PC-9 (cell line): ENCODE results near the gene ARL10. TPM values are rescaled to one million over a fixed set of nuclear protein-coding genes. Genes with fewer than 3 reads are reported as not detected.
A peak's percentile ranks its signal among the peaks of the same experiment; 100 is the strongest.

Experiments
- BruUV-seq: library from RNA; stranded (reverse); fragments of 400-500 nt; replicated peaks from 2 replicates; lab custom pipeline; 2021; lab: Mats Ljungman, UMichigan
- CTCF ChIA-PET: fragments of 300-600 bp; sonication (Branson Sonifier 250); formaldehyde crosslinking; loops from one replicate; lab custom pipeline; 2022; ENCODE audit warnings: antibody characterized with exemption; lab: Charles Lee
- POLR2A ChIA-PET: fragments of 300-600 bp; sonication (Branson Sonifier 250); formaldehyde crosslinking; loops from one replicate; lab custom pipeline; 2022; ENCODE audit warnings: antibody characterized with exemption; ENCODE audit not compliant: unreplicated experiment; lab: Charles Lee
- DNase-seq, 2 experiments: peaks; one replicate each; pipeline versions ENCODE4 v3.0.0 to v3.0.0-alpha.2; 2015 to 2022; ENCODE audit warnings: mixed read lengths in 1 of 2
- H2AFZ ChIP-seq: fragments of 200-600 bp; sonication (generic); 2 replicates; pipeline ENCODE4 v1.8.1; 2017; ENCODE audit warnings: antibody characterized with exemption
- H3F3A ChIP-seq: fragments of 200-600 bp; sonication (generic); 2 replicates; pipeline ENCODE4 v1.8.1; 2017; ENCODE audit warnings: antibody characterized with exemption, mild to moderate bottlenecking, low read depth; ENCODE audit not compliant: insufficient read depth
- H3K27ac ChIP-seq: fragments of 200-600 bp; sonication (generic); 2 replicates; pipeline ENCODE4 v1.6.1; 2016; ENCODE audit warnings: mixed run types
- H3K27me3 ChIP-seq: fragments of 200-600 bp; sonication (generic); 2 replicates; pipeline ENCODE4 v1.6.1; 2016; ENCODE audit warnings: low read depth, mixed run types; ENCODE audit not compliant: insufficient read depth
- H3K36me3 ChIP-seq: fragments of 200-600 bp; sonication (generic); 2 replicates; pipeline ENCODE4 v1.6.1; 2016; ENCODE audit warnings: low read depth, mixed run types
- H3K4me1 ChIP-seq: fragments of 200-600 bp; sonication (generic); replicated peaks from 2 replicates; pipeline ENCODE4 v1.6.1; 2016; ENCODE audit warnings: mixed run types; ENCODE audit not compliant: insufficient read depth
- H3K4me2 ChIP-seq: fragments of 200-600 bp; sonication (generic); 2 replicates; pipeline ENCODE4 v1.6.1; 2017; ENCODE audit warnings: mixed run types
- H3K4me3 ChIP-seq: fragments of 200-600 bp; sonication (generic); 2 replicates; pipeline ENCODE4 v1.6.1; 2016; ENCODE audit warnings: mixed run types
- H3K79me2 ChIP-seq: fragments of 200-600 bp; sonication (generic); 2 replicates; pipeline ENCODE4 v1.6.1; 2017; ENCODE audit warnings: low read depth, mixed run types
- H3K9me2 ChIP-seq: fragments of 200-600 bp; sonication (generic); 2 replicates; pipeline ENCODE4 v1.8.1; 2017; ENCODE audit warnings: mild to moderate bottlenecking; ENCODE audit not compliant: insufficient read depth
- H3K9me3 ChIP-seq: fragments of 200-600 bp; sonication (generic); 2 replicates; pipeline ENCODE4 v1.8.1; 2016; ENCODE audit warnings: low read depth; ENCODE audit not compliant: insufficient read depth
- H4K20me1 ChIP-seq: fragments of 200-600 bp; sonication (generic); 2 replicates; pipeline ENCODE4 v1.8.1; 2017; ENCODE audit not compliant: insufficient read depth
- CTCF ChIP-seq: fragments of 200-600 bp; sonication (generic); conservative IDR thresholded peaks from 2 replicates; pipeline ENCODE4 v1.6.1; 2017; ENCODE audit warnings: mixed run types, antibody characterized with exemption, mild to moderate bottlenecking, moderate library complexity
- EZH2 ChIP-seq: fragments of 200-600 bp; sonication (generic); IDR thresholded peaks from 2 replicates; pipeline ENCODE4 v1.8.0; 2017; ENCODE audit warnings: antibody characterized with exemption, low read depth
- intact Hi-C: fragments of 100-400 bp; cut with micrococcal nuclease; formaldehyde crosslinking; loops from one replicate; pipeline ENCODE4 v1.10.0; 2022; ENCODE audit not compliant: unreplicated experiment
- total RNA-seq: library from RNA; stranded (reverse); gene quantifications from 2 replicates; pipeline ENCODE4 v1.2.3, GENCODE V29; 2021

The ARL10 gene
- total RNA-seq, 1 experiment from 2014 or later, result 0.85 TPM

DNA sequence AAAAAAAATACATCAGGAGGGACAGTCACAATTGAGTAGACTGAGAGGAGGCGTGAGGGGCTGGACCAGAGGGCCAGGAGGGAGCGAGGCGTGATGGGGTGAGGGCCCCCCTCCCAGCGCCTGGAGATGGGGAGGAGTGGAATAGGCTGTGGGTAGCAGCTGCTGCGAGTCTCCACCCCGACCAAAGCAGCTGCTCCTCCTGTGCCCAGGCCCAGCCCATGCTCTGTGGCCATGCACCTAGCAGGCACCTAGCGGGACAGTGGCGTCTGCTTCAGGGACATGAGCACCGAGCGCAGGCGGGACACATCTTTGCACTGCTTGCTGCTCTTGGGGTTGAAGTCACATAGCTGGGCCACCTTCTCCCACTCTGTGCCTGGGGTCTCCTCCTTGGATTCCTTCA, 27.2 kb downstream of the ARL10 start:
- POLR2A ChIA-PET, result no interaction called here
- peaks cover 25% of the 10 kb centered on the region for H3F3A ChIP-seq
- DNase-seq, result peak in 1 of 2 experiments; percentile 17
- BruUV-seq, result no TSS peak
- intact Hi-C loops, result no loop called here
- H3K4me3 ChIP-seq, result no peak overlapping the region
- CTCF ChIA-PET, result interaction anchor here (0.5 kb wide), 1 partner anchor 883 kb away, joined by 3 read pairs; no protein-coding TSS in a partner anchor
- H3K9me3 ChIP-seq, result no peaks in the 10 kb centered on the region
- H3K27ac ChIP-seq, result no peak overlapping the region
- H3K4me1 ChIP-seq, result peaks cover 7% of the 10 kb centered on the region
- H3K9me2 ChIP-seq, result no peaks in the 10 kb centered on the region
- H4K20me1 ChIP-seq, result no peaks in the 10 kb centered on the region
- H2AFZ ChIP-seq, result no peak overlapping the region
- H3K79me2 ChIP-seq, result peaks cover 17% of the 10 kb centered on the region
- H3K27me3 ChIP-seq, result no peaks in the 10 kb centered on the region
- no peaks in the 10 kb centered on the region for H3K36me3 ChIP-seq
- no peak overlapping the region for H3K4me2 ChIP-seq
- no peak for TF ChIP-seq CTCF
- TF ChIP-seq EZH2, result no peak

GRCh38 chr5:176394096-176394495, 28.8 kb downstream of the ARL10 start:
- Histone ChIP-seq H2AFZ (no peak overlapping the region), H3F3A (peaks cover 25% of the 10 kb centered on the region), H3K9me3 (no peaks in the 10 kb centered on the region), H3K27me3 (no peaks in the 10 kb centered on the region), H3K36me3 (no peaks in the 10 kb centered on the region), H3K27ac (no peak overlapping the region), H3K79me2 (peaks cover 9% of the 10 kb centered on the region; the same call in 1 of the 2 replicates), H4K20me1 (no peaks in the 10 kb centered on the region), H3K4me1 (peaks cover 7% of the 10 kb centered on the region), H3K4me2 (no peak overlapping the region), H3K9me2 (no peaks in the 10 kb centered on the region), H3K4me3 (no peak overlapping the region)
- no TSS peak for BruUV-seq
- no peak for DNase-seq
- no peak for TF ChIP-seq EZH2
- TF ChIP-seq CTCF, result no peak
- CTCF ChIA-PET, result no interaction called here
- POLR2A ChIA-PET, result interaction anchor here (0.7 kb wide), 1 partner anchor 42 kb away, joined by 3 read pairs; no protein-coding TSS in a partner anchor
- intact Hi-C loops, result no loop called here

DNA sequence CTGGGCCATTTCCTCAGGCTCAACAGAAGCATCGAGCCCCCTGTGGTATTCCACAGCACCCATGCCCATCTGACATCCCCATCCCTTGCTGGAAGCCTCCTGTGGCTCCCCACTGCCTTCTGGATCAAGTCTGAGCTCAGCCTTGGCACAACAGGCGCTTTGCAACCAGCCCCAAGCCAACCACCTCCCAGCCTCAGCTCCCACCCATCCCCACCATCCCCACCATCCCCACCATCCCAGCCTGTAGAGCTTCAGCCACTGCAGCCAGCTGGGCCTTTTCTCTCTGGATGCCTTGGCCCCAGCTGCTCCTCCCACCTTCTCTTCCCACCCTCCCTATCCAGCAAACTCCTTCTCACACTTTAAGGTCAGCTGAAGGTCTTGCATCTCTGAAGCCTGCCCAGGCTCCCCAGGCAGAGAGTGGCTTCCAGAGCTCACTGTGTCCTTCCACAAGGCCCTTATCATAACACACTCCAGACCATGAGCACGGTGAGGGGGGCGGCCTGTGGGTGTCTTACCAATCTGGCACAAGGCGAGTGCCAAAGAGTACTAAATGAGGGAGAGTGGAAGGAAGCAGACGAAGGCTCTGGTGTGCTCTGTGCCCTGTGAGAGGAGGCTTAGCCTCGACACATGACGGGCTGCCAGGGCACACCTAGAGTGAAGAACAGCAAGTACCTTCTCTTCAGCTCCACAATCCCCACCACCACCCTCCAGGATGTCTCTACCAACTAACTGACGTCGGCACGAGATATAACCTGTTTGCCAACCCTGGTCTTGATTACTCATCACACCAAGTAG, 29.8 kb downstream of the ARL10 start:
- no peaks in the 10 kb centered on the region for H3K36me3 ChIP-seq
- H2AFZ ChIP-seq, result no peak overlapping the region
- no peaks in the 10 kb centered on the region for H3K9me3 ChIP-seq
- TF ChIP-seq EZH2, result no peak
- no peak for TF ChIP-seq CTCF
- no peak overlapping the region for H3K4me3 ChIP-seq
- peaks cover 1% of the 10 kb centered on the region; the same call in 1 of the 2 replicates for H3K4me1 ChIP-seq
- no peaks in the 10 kb centered on the region for H3K27me3 ChIP-seq
- BruUV-seq, result no TSS peak
- no peaks in the 10 kb centered on the region for H3K9me2 ChIP-seq
- no peaks in the 10 kb centered on the region for H4K20me1 ChIP-seq
- no peak overlapping the region for H3K27ac ChIP-seq
- CTCF ChIA-PET, result no interaction called here
- H3K79me2 ChIP-seq, result 0 out of 2 replicates have a peak, but pooled peaks cover 4% of the 10 kb centered on the region
- intact Hi-C loops, result no loop called here
- peak in 1 of 2 experiments; percentile 5 for DNase-seq
- POLR2A ChIA-PET, result interaction anchor here (0.7 kb wide), 1 partner anchor 43 kb away, joined by 3 read pairs; no protein-coding TSS in a partner anchor
- peaks cover 17% of the 10 kb centered on the region for H3F3A ChIP-seq
- H3K4me2 ChIP-seq, result no peak overlapping the region
